K562 (cell line): ENCODE data around the gene IRS1. TPM values are rescaled to one million over a fixed set of nuclear protein-coding genes. Genes with fewer than 3 reads are reported as not detected.

Experiments used
- ATAC-seq: fragments of 200-7000 bp; cut with Tn5 transposase; 3 replicates; pipeline ENCODE4 v1.9.1; 2020; ENCODE audit warnings: moderate library complexity
- BruUV-seq: library from RNA; stranded (reverse); fragments of 400-500 nt; replicated peaks from 2 replicates; lab custom pipeline; 2021; lab: Mats Ljungman, UMichigan
- CTCF ChIA-PET: fragments of 300-600 bp; formaldehyde crosslinking; extraction: SDS; loops from one replicate; lab custom pipeline; 2021; ENCODE audit warnings: low intra/inter-chr PET ratio; lab: Yijun Ruan, JAX
- POLR2A ChIA-PET: fragments of 300-600, 350-650 bp; sonication (Branson Sonifier 250); formaldehyde crosslinking; extraction: SDS; loops from one replicate; lab custom pipeline; 2021; ENCODE audit warnings: antibody characterized with exemption, inconsistent platforms; lab: Yijun Ruan, JAX
- DNase-seq, 4 experiments: peaks; one replicate each; pipeline versions ENCODE4 v3.0.0 to v3.0.0-alpha.2; 2011 to 2018; ENCODE audit warnings: low spot score in 3 of 4, mixed read lengths in 3 of 4; ENCODE audit errors: extremely low read depth in 1 of 4
- FAIRE-seq: peaks from 2 replicates; lab custom pipeline; 2011; peaks lifted over from hg19 to GRCh38; lab: Jason Lieb, UNC
- H2AFZ ChIP-seq: 2 replicates; pipeline ENCODE4 v1.6.0; 2011; ENCODE audit warnings: low read depth, low read length, control low read depth, inconsistent platforms
- H3K27ac ChIP-seq: fragments of 200-600 bp; 3 replicates; pipeline ENCODE4 v1.8.0; 2011; ENCODE audit warnings: low read depth, mild to moderate bottlenecking, control low read depth, inconsistent platforms, low read length, moderate library complexity, mixed read lengths; ENCODE audit errors: extremely low read depth
- H3K27me3 ChIP-seq, 2 experiments: fragments of 300-600 bp in 1 of 2; 2 replicates in 1 of 2; 3 replicates in 1 of 2; pipeline versions ENCODE4 v1.6.0 to v1.8.0; 2011; ENCODE audit warnings: inconsistent platforms in 2 of 2, low read length in 2 of 2, mild to moderate bottlenecking in 1 of 2, mixed read lengths in 1 of 2, moderate library complexity in 1 of 2; ENCODE audit not compliant: control insufficient read depth in 2 of 2, insufficient read depth in 2 of 2
- H3K36me3 ChIP-seq: fragments of 300-600 bp; 3 replicates; pipeline ENCODE4 v1.8.0; 2011; ENCODE audit warnings: mild to moderate bottlenecking, low read length, inconsistent platforms; ENCODE audit not compliant: control insufficient read depth, insufficient read depth
- H3K4me1 ChIP-seq, 2 experiments: fragments of 200-600 bp in 1 of 2; replicated peaks in 1 of 2; 2 replicates in 1 of 2; 3 replicates in 1 of 2; pipeline versions ENCODE4 v1.5.1 to v1.8.0; 2011; ENCODE audit warnings: inconsistent platforms in 2 of 2, low read length in 2 of 2, mild to moderate bottlenecking in 1 of 2, mixed read lengths in 1 of 2, moderate library complexity in 1 of 2; ENCODE audit not compliant: control insufficient read depth in 2 of 2, insufficient read depth in 2 of 2
- H3K4me2 ChIP-seq: 2 replicates; pipeline ENCODE4 v1.6.1; 2011; ENCODE audit warnings: low read length, control low read depth, inconsistent platforms, mixed read lengths; ENCODE audit not compliant: insufficient read depth
- H3K4me3 ChIP-seq: fragments of 200-600 bp; sonication (generic), shearing (Covaris generic); 2 replicates; pipeline ENCODE4 v1.5.1; 2016; ENCODE audit warnings: control low read depth, inconsistent platforms
- H3K79me2 ChIP-seq: fragments of 200-600 bp; 3 replicates; pipeline ENCODE4 v1.8.0; 2011; ENCODE audit warnings: low read length, inconsistent platforms; ENCODE audit not compliant: control insufficient read depth, insufficient read depth
- H3K9ac ChIP-seq, 2 experiments: 2 replicates each; pipeline versions ENCODE4 v1.6.0 to v1.6.1; 2011; ENCODE audit warnings: low read depth in 2 of 2, low read length in 2 of 2, control low read depth in 1 of 2, inconsistent platforms in 1 of 2, mild to moderate bottlenecking in 1 of 2, mixed read lengths in 1 of 2; ENCODE audit not compliant: insufficient read depth in 1 of 2
- H3K9me1 ChIP-seq: one replicate; pipeline ENCODE4 v1.6.0; 2011; ENCODE audit warnings: inconsistent platforms, mild to moderate bottlenecking, low read length, moderate library complexity; ENCODE audit not compliant: control insufficient read depth, insufficient read depth
- H3K9me3 ChIP-seq: replicated peaks from 2 replicates; pipeline ENCODE4 v1.5.1; 2011; ENCODE audit warnings: low read depth, low read length, inconsistent platforms; ENCODE audit not compliant: control insufficient read depth, insufficient read depth
- H4K20me1 ChIP-seq: replicated peaks from 2 replicates; pipeline ENCODE4 v1.6.1; 2011; ENCODE audit warnings: low read length, inconsistent platforms, mixed read lengths; ENCODE audit not compliant: control insufficient read depth, insufficient read depth
- ARID2 ChIP-seq: fragments of 450-650 bp; IDR thresholded peaks from 2 replicates; pipeline ENCODE4 v1.6.1; 2017; ENCODE audit warnings: antibody characterized with exemption, mild to moderate bottlenecking
- CGGBP1 ChIP-seq: fragments of 250-450 bp; sonication (Bioruptor Pico); IDR thresholded peaks from 2 replicates; pipeline ENCODE4 v1.9.0; 2021; ENCODE audit warnings: mild to moderate bottlenecking
- CREBBP ChIP-seq: IDR thresholded peaks from one replicate; pipeline ENCODE4 v1.6.1; 2012; ENCODE audit warnings: low read depth, mild to moderate bottlenecking, control low read depth, inconsistent platforms, low read length
- HCFC1 ChIP-seq: IDR thresholded peaks from 2 replicates; pipeline ENCODE4 v1.6.1; 2012; ENCODE audit warnings: low read depth, low read length, improper control_type of control experiment
- MTA2 ChIP-seq: fragments of 450-650 bp; IDR thresholded peaks from 2 replicates; pipeline ENCODE4 v1.6.1; 2016; ENCODE audit warnings: low read depth
- POU5F1 ChIP-seq: fragments of 150-350 bp; IDR thresholded peaks from 2 replicates; pipeline ENCODE4 v1.6.1; 2014; ENCODE audit warnings: borderline replicate concordance, low read length, low read depth, mild to moderate bottlenecking; ENCODE audit not compliant: partially characterized antibody
- RBM34 ChIP-seq: fragments of 200-400 bp; formaldehyde crosslinking; IDR thresholded peaks from 2 replicates; pipeline ENCODE4 v1.6.1; 2018; ENCODE audit warnings: low read length, borderline replicate concordance; ENCODE audit not compliant: insufficient read depth
- SRSF9 ChIP-seq: fragments of 200-400 bp; formaldehyde crosslinking; IDR thresholded peaks from 2 replicates; pipeline ENCODE4 v1.6.1; 2017; ENCODE audit warnings: low read depth, low read length, borderline replicate concordance
- TCFL5 ChIP-seq: fragments of 250-450 bp; sonication (Bioruptor Pico); conservative IDR thresholded peaks from 2 replicates; pipeline ENCODE4 v1.6.1; 2021; ENCODE audit warnings: mild to moderate bottlenecking, moderate library complexity, matching md5 sums
- THAP7 ChIP-seq: fragments of 250-450 bp; sonication (Bioruptor Pico); IDR thresholded peaks from 2 replicates; pipeline ENCODE4 v1.5.0; 2021
- WGBS: fragments of 100-300 bp; shearing (Covaris generic); methylation state at CpG from one replicate; pipeline ENCODE4 v1.1.6; 2016; ENCODE audit warnings: low coverage, mixed read lengths; ENCODE audit not compliant: insufficient coverage; ENCODE audit errors: missing lambda C conversion rate; 5-methylcytosine and 5-hydroxymethylcytosine counted together
- in situ Hi-C: fragments of 300-500 bp; cut with MboI; formaldehyde crosslinking; loops from 4 replicates; pipeline ENCODE4 v1.15.0; 2018; ENCODE audit warnings: inconsistent platforms, mixed read lengths
- intact Hi-C: fragments of 100-400 bp; cut with micrococcal nuclease; formaldehyde crosslinking; loops from 2 replicates; pipeline ENCODE4 v1.14.2; 2022
- polyA plus RNA-seq, 8 experiments: library from polyadenylated mRNA; depleted of rRNA in 4 of 8; stranded (reverse) in 5 of 8; unstranded in 3 of 8; fragments of >200 nt; fragmentation: Nextera tagmentation in 2 of 8; fragmentation: Illumina TruSeq in 1 of 8; extraction: Ambion mirVana in 2 of 8; extraction: Trizol in 1 of 8; gene quantifications; 2 replicates each; pipeline versions ENCODE4 v1.2.1 to v1.2.3, GENCODE V29; 2011 to 2014; ENCODE audit warnings: inconsistent platforms in 1 of 8, missing spikeins in 1 of 8
- total RNA-seq, 7 experiments: library from RNA; depleted of rRNA in 6 of 7; stranded (reverse); fragments of >200 nt in 6 of 7; fragmentation: Illumina TruSeq in 2 of 7; extraction: Trizol in 2 of 7; gene quantifications; 2 replicates each; pipeline versions ENCODE4 v1.2.1 to v1.2.3, GENCODE V29; 2011 to 2021; ENCODE audit warnings: low replicate concordance in 1 of 7

Gene IRS1
- total and polyA plus RNA-seq, 9 of the 15 experiments (the other 6 are each of a cell fraction or from before 2014, with no cell fraction given) = under 0.01 to 0.31 (median 0.08) TPM; not detected in 1

DNA sequence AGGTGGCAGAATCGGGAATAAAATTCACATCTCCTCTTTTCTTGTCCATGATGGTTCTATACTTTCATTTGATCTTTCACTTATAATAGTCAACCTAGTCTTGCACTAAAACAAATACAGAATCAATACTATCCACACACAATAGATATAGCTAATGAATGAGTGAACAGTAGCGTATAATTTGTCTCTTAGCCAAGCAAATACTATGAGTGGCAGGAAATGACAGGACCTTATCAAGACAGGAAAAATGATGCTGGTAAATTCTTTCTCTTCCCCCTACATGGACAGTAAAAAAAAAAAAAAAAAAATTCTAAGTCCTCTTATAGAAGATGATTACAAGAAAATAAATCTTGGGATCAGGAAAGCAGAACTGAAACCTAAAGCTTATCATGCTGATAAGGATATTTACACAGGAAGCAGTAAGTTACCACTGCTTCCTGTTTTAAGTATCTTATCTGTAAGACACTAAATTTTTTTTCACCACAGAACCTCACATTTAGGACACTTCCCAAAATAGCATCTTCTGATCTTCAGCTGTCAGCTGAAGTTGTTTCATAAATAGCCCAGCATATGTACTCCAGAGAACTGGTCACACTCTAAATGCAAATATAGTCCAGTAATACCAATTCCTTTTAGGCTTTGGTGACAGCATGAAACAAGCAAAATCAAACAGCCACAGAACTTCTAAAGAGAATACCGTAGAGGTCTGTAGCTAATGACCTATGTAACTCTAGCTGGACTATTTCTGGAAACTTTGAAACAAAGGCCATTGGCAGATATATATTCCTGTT lies 27.0 kb downstream of the IRS1 start (continued):
- TF ChIP-seq HCFC1 = no peak
- no peak for TF ChIP-seq ARID2
- no peak for TF ChIP-seq POU5F1
- no peak for TF ChIP-seq RBM34
- no peak for TF ChIP-seq TCFL5

DNA sequence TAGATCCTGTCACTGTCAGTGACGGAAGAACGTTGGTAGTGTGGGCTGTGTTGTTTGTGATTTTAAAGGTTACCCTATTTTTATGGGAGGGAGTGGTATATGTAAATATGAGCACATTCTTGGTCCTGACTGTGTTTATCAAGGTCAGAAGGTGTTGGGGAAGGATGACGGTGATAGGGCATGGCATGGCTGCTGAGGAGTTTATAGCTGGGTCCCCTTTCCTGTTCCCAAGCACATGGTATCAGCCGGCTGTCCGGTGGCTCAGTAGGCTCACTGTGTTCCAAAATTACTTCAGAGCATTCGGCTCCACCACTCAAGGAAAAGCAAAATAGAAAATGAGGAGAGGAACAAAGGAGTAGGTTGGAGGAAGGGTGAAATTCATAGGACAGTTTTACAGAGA lies 28.6 kb downstream of the IRS1 start:
- no peaks in the 10 kb centered on the region for H3K27me3 ChIP-seq
- H3K4me1 ChIP-seq = peaks cover 0 to 4% of the 10 kb centered on the region in 2 experiments; a peak in 2 of 5 replicates
- no peaks in the 10 kb centered on the region for H3K79me2 ChIP-seq
- ChIA-PET POLR2A (no interaction called here), CTCF (no interaction called here)
- H3K27ac ChIP-seq = no peak overlapping the region
- H4K20me1 ChIP-seq = no peaks in the 10 kb centered on the region
- no peak overlapping the region for H2AFZ ChIP-seq
- H3K9me3 ChIP-seq = no peaks in the 10 kb centered on the region
- BruUV-seq = no TSS peak
- TF ChIP-seq SRSF9 = no peak
- TF ChIP-seq CGGBP1 (CRISPR knock-in tag) = no peak
- TF ChIP-seq MTA2 = no peak
- no peak for TF ChIP-seq THAP7 (CRISPR knock-in tag)
- no peak for TF ChIP-seq CREBBP
- no peak for FAIRE-seq
- in situ Hi-C loops = no loop called here
- H3K9me1 ChIP-seq = no peaks in the 10 kb centered on the region
- no peak overlapping the region for H3K9ac ChIP-seq
- DNase-seq = no peak
- H3K4me3 ChIP-seq = no peak overlapping the region
- H3K36me3 ChIP-seq = no peaks in the 10 kb centered on the region
- no peak overlapping the region for H3K4me2 ChIP-seq
- ATAC-seq = no peak
- WGBS = 18% methylated on average over 6 of the region's 6 CpGs
- intact Hi-C loops = no loop called here
